ENCODE results near the gene TIMP3.
"Not testable (repeated sequence)": the region's sequence is repeated elsewhere in the genome, so short reads cannot be mapped to it uniquely, and the experiment has no call there.

TIMP3 gene

GRCh38 chr22:32858121-32858703, 56.7 kb downstream of the TIMP3 start:
- no peak for DNase-seq

DNA sequence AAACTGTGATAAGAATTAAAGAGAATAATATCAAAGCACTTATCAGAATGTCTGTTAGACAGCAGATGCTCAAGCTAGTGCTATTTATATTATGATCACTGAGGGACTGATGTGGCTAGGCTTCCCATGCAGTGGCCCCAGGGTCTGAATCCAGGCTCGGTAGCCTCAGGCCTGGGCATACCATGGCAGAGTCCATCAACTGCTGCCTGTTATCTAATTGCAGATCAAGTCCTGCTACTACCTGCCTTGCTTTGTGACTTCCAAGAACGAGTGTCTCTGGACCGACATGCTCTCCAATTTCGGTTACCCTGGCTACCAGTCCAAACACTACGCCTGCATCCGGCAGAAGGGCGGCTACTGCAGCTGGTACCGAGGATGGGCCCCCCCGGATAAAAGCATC, 57.5 kb downstream of the TIMP3 start:
- no peak for DNase-seq

DNA sequence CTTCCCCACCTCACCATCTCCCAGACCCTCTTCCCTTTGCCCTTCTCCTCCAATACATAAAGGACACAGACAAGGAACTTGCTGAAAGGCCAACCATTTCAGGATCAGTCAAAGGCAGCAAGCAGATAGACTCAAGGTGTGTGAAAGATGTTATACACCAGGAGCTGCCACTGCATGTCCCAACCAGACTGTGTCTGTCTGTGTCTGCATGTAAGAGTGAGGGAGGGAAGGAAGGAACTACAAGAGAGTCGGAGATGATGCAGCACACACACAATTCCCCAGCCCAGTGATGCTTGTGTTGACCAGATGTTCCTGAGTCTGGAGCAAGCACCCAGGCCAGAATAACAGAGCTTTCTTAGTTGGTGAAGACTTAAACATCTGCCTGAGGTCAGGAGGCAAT, 58.2 kb downstream of the TIMP3 start:
- DNase-seq, result no peak

DNA sequence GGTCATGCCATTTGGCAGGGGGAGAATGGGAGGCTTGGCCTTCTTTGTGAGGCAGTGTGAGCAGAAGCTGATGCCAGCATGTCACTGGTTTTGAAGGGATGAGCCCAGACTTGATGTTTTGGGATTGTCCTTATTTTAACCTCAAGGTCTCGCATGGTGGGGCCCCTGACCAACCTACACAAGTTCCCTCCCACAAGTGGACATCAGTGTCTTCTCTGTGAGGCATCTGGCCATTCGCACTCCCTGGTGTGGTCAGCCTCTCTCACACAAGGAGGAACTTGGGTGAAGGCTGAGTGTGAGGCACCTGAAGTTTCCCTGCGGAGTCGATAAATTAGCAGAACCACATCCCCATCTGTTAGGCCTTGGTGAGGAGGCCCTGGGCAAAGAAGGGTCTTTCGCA, 59.8 kb downstream of the TIMP3 start:
- DNase-seq, result no peak

DNA sequence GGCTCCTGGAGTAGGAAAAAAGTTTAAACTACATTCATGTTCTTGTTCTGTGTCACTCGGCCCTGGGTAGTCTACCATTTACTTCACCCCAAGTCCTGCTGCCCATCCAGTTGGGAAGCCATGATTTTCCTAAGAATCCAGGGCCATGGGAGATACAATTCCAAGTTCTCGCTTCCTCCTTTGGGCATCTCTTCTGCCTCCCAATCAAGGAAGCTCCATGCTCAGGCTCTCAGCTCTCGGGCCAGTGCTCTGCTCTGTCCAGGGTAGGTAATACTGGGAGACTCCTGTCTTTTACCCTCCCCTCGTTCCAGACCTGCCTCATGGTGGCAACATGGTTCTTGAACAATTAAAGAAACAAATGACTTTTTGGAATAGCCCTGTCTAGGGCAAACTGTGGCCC, 60.6 kb downstream of the TIMP3 start:
- no peak for DNase-seq

DNA sequence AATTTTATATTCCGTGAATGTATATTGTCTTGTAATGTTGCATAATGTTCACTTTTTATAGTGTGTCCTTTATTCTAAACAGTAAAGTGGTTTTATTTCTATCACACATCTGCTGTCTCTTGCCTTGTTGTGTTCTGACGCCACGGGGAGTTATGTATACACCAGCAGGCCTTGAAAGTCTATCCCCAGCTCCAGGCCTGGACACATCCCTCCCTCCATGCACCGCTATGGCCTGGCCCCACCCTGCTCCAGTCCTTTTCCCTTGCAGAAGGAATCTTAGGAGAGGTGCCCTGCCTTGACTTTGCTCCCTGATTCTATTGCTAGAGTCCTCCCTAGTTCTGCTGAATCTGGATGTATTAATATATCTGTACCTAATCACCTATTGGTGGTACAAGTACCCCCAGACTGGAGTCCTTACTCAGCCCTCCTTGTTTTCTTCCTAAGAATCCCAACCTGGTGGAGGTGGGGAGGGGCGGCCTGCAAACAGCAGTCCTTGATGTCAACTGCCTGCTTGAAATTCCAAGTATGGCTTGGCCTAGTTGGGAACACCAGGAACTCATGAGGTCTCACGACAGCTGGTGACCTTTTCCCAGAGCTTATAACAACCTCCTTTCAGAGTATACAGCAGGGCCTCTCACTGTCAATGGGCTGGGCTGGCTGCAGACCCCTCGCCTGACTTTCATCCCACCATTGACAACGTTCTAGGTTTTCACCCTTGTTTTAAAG, 61.6 kb downstream of the TIMP3 start:
- DNase-seq, result no peak

- DNase-seq, result no peak
These were observed 62.5 kb downstream of the TIMP3 start for GRCh38 chr22:32864041-32864440.

DNA sequence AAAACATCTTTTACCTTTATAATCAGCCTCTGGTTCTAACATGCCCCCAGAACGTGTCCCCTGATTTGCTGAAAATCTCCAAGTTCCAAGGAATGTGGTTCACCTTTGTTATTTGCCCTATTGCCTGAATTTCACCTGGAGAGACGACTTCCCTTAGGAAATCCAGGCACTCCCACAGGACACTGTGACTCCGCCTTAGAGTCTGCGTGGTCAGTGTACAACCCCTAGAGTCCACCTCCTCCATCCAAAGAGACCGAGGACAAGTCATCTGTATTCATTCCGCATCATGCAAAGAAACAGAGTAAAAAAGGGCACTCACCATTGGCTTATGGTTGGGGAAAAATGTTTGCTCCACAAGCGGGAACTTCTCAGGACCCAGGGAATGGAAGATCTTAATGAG, 63.1 kb downstream of the TIMP3 start:
- DNase-seq, result no peak

- no peak for DNase-seq
These were observed 65.4 kb downstream of the TIMP3 start for GRCh38 chr22:32866953-32867352.

DNA sequence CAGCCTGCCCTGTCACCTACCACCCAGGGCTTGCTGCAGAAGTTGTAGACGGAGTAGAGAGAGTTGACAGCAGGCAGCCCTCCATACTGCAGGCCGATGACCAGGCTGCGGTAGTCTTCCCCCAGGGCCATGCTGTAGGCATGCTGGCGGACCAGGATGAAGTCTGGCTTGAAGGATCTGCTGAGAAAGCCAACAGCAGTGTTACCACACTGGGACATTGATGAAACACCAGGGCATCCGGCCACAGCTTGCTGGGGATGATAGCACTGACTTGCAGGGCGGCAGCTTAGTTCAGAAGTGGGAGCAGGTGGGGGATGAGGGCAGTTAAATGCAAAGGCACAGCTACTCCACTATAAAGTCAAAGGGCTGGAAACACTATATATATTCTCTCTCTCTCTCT, 67.4 kb downstream of the TIMP3 start:
- no peak for DNase-seq

DNA sequence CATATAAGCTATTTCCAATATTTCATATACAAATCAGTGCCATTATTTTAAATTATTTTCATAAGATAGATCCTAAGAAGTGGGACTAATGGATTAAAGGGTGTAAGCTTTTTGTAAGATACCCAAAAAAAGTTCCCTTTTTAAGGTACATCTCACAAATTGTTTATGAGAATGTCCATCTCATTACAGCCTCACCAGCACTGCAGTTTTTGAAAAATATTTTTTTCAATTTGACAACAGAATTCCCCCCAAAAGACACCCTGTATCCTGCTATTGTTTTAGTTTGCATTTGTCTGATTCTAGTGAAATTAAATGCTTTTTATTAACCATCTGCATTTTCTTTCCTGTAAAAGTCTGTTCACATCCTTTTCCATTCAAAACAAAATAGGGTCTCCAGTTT, 69.0 kb downstream of the TIMP3 start:
- DNase-seq, result no peak

DNA sequence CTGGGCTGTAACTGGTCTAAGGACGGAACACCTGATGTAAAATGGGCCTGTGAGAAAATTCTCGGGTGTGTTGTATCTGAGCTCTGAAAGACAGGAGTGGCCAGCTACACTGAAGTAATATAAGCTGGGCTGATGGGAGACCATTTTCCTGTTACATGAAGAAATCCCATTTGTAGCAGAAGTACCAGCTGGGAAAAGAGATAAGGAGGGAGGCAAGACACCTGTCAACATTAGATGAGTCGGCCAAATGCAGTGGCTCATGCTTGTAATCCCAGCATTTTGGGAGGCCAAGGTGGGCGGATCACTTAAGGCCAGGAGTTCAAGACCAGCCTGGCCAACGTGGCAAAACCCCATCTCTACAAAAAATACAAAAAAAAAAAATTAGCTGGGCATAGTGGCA, 72.1 kb downstream of the TIMP3 start:
- DNase-seq, result not testable (repeated sequence)

DNA sequence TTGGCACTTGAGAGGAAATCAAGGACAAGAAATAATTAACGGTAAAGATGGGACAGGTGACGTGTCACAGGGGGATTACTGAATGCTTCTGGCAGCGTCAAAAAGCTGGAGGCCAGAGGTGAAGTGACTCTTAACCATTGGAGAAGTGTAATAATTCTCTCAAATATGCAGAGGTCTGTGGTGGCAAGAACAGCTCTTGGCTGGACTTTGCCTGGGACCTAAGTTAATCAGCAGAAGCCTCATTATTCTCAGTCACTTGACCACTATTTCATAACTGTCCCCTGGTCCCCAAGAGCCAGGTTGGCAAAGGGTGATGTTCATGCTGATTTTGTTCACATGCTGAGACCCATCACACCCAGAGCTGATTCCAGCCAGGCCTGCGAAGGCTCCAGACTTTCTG, 72.9 kb downstream of the TIMP3 start:
- DNase-seq, result no peak

GRCh38 chr22:32874976-32875375, 73.5 kb downstream of the TIMP3 start:
- peak; percentile 57 for DNase-seq

DNA sequence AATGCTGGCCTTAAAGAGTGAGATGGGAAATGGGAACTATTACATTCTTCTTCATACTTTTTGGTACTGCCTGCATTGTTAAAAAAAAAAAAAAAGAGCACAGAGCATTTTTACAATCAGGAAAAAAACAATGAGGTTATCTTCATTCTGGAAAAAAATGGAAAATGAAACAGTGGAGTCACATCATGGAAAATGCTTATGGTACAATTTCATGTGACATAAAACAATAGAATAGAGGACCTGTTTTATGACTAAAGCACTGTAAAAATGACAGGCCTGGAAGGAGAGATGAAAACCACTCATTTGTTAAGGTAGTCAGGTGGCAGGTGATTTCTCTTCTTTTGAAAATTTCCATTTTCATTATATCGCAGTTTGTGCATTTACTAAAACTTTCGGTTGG, 75.0 kb downstream of the TIMP3 start:
- no peak for DNase-seq

- no peak for DNase-seq
These were observed 75.7 kb downstream of the TIMP3 start for GRCh38 chr22:32877196-32877595.

GRCh38 chr22:32879550-32879949, 78.0 kb downstream of the TIMP3 start:
- DNase-seq, result no peak

- no peak for DNase-seq
These were observed 78.6 kb downstream of the TIMP3 start for GRCh38 chr22:32880061-32880460.

DNA sequence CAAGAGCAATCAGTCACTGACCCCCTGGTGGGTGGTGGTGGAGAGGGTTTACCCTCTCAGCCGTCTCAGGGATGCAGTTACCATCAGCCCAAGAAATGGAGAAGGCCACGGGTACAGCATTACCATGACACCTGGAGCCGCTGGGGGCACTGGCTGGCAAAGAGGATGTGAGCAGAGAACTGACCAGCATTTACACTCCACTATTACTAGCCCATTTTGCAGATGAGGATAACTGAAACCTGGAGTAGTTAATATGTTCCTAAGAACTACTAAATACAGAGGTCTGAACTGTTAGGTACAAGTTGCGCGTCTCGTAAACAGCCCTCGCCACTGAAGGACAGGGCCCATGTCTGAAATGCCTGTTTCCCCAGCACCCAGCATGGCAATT, 79.0 kb downstream of the TIMP3 start:
- no peak for DNase-seq

GRCh38 chr22:32880893-32881596, 79.5 kb downstream of the TIMP3 start:
- peak; percentile 87 for DNase-seq

- peak; percentile 31 for DNase-seq
These were observed 80.9 kb downstream of the TIMP3 start for GRCh38 chr22:32882360-32882755.

DNA sequence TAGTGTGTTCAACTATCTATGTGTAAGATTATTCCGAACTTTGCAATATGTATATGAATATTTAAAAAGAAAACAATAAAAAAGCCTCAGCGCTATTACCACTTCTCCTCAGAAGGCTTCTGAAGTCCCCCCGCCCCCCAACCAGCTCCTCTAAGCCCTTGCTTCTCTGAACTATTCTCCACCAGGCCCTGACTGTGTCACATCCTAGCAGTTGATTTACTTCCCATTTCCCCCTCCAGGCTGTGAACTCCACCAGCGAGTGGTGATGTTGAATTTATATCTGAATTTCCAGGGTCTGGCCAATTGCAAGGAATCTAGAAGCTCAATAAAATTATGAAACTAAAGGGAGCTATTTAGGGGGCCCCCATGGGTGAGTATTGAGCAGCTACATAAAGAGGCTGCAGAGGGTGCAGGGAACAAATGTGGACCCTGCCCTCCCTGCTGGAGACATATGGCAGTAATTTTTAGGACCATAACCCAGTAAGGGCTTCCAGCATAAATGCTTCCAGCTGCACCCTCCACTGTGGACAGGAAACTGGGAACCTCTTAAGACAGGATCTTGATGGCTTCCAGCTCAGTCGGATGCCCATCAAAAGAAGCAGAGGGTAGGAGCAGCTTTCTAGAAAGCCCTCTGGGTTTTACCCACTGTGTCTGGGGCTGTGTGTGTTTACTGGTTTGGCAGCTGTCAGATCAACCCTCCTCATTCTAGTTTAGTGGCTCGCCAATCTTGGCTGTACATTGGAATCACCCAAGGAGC, 81.4 kb downstream of the TIMP3 start:
- DNase-seq, result no peak

DNA sequence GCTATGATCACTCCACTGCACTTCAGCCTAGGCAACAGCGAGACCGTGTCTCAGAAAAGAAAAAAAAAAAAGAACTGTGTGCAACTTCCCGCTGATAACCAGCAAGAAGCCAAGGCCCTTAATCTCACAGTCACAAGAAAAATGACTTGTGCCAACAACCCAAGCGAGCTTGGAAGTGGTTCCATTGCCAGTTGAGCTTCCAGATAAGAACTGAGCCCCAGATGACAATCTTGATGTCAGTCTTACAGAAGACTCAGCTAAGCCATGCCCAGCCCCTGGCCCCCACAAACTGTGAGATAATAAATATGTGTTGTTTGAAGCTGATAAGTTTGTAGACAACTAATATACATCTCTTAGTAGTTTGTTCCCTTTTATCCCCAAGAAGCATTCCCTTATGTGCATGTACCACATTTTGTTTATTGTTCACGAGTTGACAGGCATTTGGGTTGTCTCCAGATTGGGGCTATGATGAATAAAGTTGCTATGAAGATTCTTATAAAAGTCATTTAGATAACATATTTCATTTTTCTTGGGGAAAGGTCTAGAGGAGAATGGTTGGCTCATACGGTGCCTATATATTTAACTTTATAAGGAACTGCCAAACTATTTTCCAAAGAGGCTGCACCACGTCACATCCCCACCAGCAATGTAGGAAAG, 85.9 kb downstream of the TIMP3 start:
- no peak for DNase-seq
